IMR-90 (cell line): ENCODE results near the gene MEGF6. TPM values are rescaled to one million over a fixed set of nuclear protein-coding genes. Genes with fewer than 3 reads are reported as not detected.

Source experiments
- ATAC-seq: fragments of 200-7000 bp; cut with Tn5 transposase; 2 replicates; pipeline ENCODE4 v1.9.1; 2020; ENCODE audit warnings: low read depth, mild to moderate bottlenecking, moderate library complexity
- BruUV-seq: library from RNA; stranded (reverse); fragments of 400-500 nt; replicated peaks from 2 replicates; lab custom pipeline; 2021; lab: Mats Ljungman, UMichigan
- CTCF ChIA-PET: fragments of 300-600 bp; formaldehyde crosslinking; extraction: SDS; loops from one replicate; lab custom pipeline; 2021; ENCODE audit warnings: antibody characterized with exemption; lab: Yijun Ruan, JAX
- POLR2A ChIA-PET: fragments of 300-600 bp; sonication (Branson Sonifier 250); formaldehyde crosslinking; loops from one replicate; lab custom pipeline; 2022; ENCODE audit warnings: antibody characterized with exemption; ENCODE audit not compliant: unreplicated experiment; lab: Charles Lee
- DNase-seq: peaks from one replicate; pipeline ENCODE4 v3.0.0; 2013
- H2AFZ ChIP-seq: replicated peaks from 2 replicates; pipeline ENCODE3; 2013; ENCODE audit warnings: low read length, mild to moderate bottlenecking; ENCODE audit not compliant: poor library complexity
- H2AK5ac ChIP-seq: 2 replicates; pipeline ENCODE4 v1.6.1; 2013; ENCODE audit warnings: low read depth, low read length, inconsistent platforms
- H2AK9ac ChIP-seq: replicated peaks from 2 replicates; pipeline ENCODE3; 2013; ENCODE audit warnings: mild to moderate bottlenecking, low read depth, low read length, moderate library complexity; ENCODE audit not compliant: poor library complexity
- H2BK120ac ChIP-seq: 2 replicates; pipeline ENCODE4 v1.6.1; 2013; ENCODE audit warnings: low read depth, low read length, inconsistent platforms
- H2BK15ac ChIP-seq: 3 replicates; pipeline ENCODE4 v1.6.1; 2013; ENCODE audit warnings: low read depth, low read length, inconsistent platforms
- H2BK20ac ChIP-seq: 2 replicates; pipeline ENCODE4 v1.6.1; 2013; ENCODE audit warnings: low read depth, mild to moderate bottlenecking, inconsistent platforms, low read length, moderate library complexity
- H2BK5ac ChIP-seq: 2 replicates; pipeline ENCODE4 v1.6.1; 2013; ENCODE audit warnings: mild to moderate bottlenecking, low read depth, low read length, inconsistent platforms; ENCODE audit not compliant: poor library complexity, severe bottlenecking
- H3K14ac ChIP-seq: replicated peaks from 2 replicates; pipeline ENCODE4 v1.6.1; 2013; ENCODE audit warnings: low read depth, low read length, inconsistent platforms
- H3K18ac ChIP-seq: 2 replicates; pipeline ENCODE4 v1.6.1; 2013; ENCODE audit warnings: low read depth, low read length, control low read depth
- H3K23ac ChIP-seq: 2 replicates; pipeline ENCODE4 v1.6.1; 2013; ENCODE audit warnings: low read depth, low read length, inconsistent platforms
- H3K27ac ChIP-seq: 2 replicates; pipeline ENCODE4 v1.5.1; 2013; ENCODE audit warnings: mild to moderate bottlenecking, control low read depth, low read length; ENCODE audit not compliant: insufficient read depth
- H3K27me3 ChIP-seq: 2 replicates; pipeline ENCODE4 v1.6.1; 2013; ENCODE audit warnings: low read length; ENCODE audit not compliant: control insufficient read depth, insufficient read depth
- H3K36me3 ChIP-seq: 2 replicates; pipeline ENCODE4 v1.6.1; 2013; ENCODE audit warnings: low read length, mixed read lengths; ENCODE audit not compliant: control insufficient read depth, insufficient read depth
- H3K4ac ChIP-seq: 2 replicates; pipeline ENCODE4 v1.6.1; 2013; ENCODE audit warnings: low read depth, low read length, inconsistent platforms
- H3K4me1 ChIP-seq: 2 replicates; pipeline ENCODE4 v1.6.1; 2013; ENCODE audit warnings: low read length, mixed read lengths; ENCODE audit not compliant: control insufficient read depth, insufficient read depth
- H3K4me2 ChIP-seq: 2 replicates; pipeline ENCODE4 v1.6.1; 2013; ENCODE audit warnings: low read depth, mild to moderate bottlenecking, control low read depth, low read length, moderate library complexity
- H3K4me3 ChIP-seq: 2 replicates; pipeline ENCODE4 v1.5.1; 2013; ENCODE audit warnings: low read depth, mild to moderate bottlenecking, control low read depth, low read length, moderate library complexity; ENCODE audit not compliant: insufficient read depth
- H3K56ac ChIP-seq: 2 replicates; pipeline ENCODE4 v1.6.1; 2013; ENCODE audit warnings: low read length, inconsistent platforms; ENCODE audit not compliant: insufficient read depth; ENCODE audit errors: extremely low read depth
- H3K79me1 ChIP-seq, 2 experiments: 2 replicates each; pipeline ENCODE4 v1.6.1; 2013; ENCODE audit warnings: low read length in 2 of 2, inconsistent platforms in 1 of 2, low read depth in 1 of 2
- H3K9ac ChIP-seq: 2 replicates; pipeline ENCODE4 v1.6.1; 2013; ENCODE audit warnings: low read depth, low read length, control low read depth
- H3K9me1 ChIP-seq: 2 replicates; pipeline ENCODE4 v1.6.1; 2013; ENCODE audit warnings: low read length, inconsistent platforms; ENCODE audit not compliant: insufficient read depth
- H3K9me3 ChIP-seq: 2 replicates; pipeline ENCODE4 v1.6.1; 2013; ENCODE audit warnings: low read length; ENCODE audit not compliant: control insufficient read depth, insufficient read depth
- H4K20me1 ChIP-seq: 2 replicates; pipeline ENCODE4 v1.6.1; 2013; ENCODE audit warnings: low read length, inconsistent platforms; ENCODE audit not compliant: insufficient read depth
- H4K5ac ChIP-seq: 2 replicates; pipeline ENCODE4 v1.6.1; 2013; ENCODE audit warnings: mild to moderate bottlenecking, low read depth, low read length, control low read depth
- H4K8ac ChIP-seq, 2 experiments: 2 replicates each; pipeline ENCODE4 v1.6.1; 2013; ENCODE audit warnings: low read depth in 2 of 2, low read length in 2 of 2, control low read depth in 1 of 2, inconsistent platforms in 1 of 2
- H4K91ac ChIP-seq: 2 replicates; pipeline ENCODE4 v1.6.1; 2013; ENCODE audit warnings: low read depth, low read length, inconsistent platforms; ENCODE audit not compliant: insufficient read depth
- CEBPB ChIP-seq: IDR thresholded peaks from 2 replicates; pipeline ENCODE4 v1.6.1; 2012; ENCODE audit warnings: low read depth, low read length, improper control_type of control experiment
- CTCF ChIP-seq: conservative IDR thresholded peaks from 2 replicates; pipeline ENCODE4 v1.5.1; 2012; ENCODE audit warnings: mild to moderate bottlenecking, low read depth, low read length, improper control_type of control experiment
- MAZ ChIP-seq: IDR thresholded peaks from 2 replicates; pipeline ENCODE4 v1.6.1; 2012; ENCODE audit warnings: low read depth, mild to moderate bottlenecking, low read length, improper control_type of control experiment, moderate library complexity, borderline replicate concordance
- RFX5 ChIP-seq: IDR thresholded peaks from 2 replicates; pipeline ENCODE4 v1.8.0; 2012; ENCODE audit warnings: low read depth, mild to moderate bottlenecking, low read length, moderate library complexity
- WGBS, 2 experiments: methylation state at CpG; one replicate each; pipeline versions ENCODE4 v1.1.5 to v1.1.7; 2013; ENCODE audit warnings: missing lambda C conversion rate in 2 of 2; ENCODE audit not compliant: insufficient read length in 1 of 2; ENCODE audit errors: extremely low coverage in 2 of 2; 5-methylcytosine and 5-hydroxymethylcytosine counted together
- dilution Hi-C: fragments of 300-500 bp; cut with HindIII; formaldehyde crosslinking; loops from one replicate; pipeline ENCODE4 v1.14.3; 2018; ENCODE audit warnings: low sequenced_read_pairs; ENCODE audit not compliant: unreplicated experiment
- in situ Hi-C: fragments of 300-500 bp; cut with MboI; formaldehyde crosslinking; loops from 3 replicates; pipeline ENCODE4 v1.14.3; 2019; ENCODE audit warnings: low sequenced_read_pairs, inconsistent platforms, mixed read lengths
- intact Hi-C: fragments of 100-400 bp; cut with micrococcal nuclease; formaldehyde crosslinking; loops from 2 replicates; pipeline ENCODE4 v1.10.0; 2022
- polyA plus RNA-seq, 3 experiments: library from polyadenylated mRNA; depleted of rRNA; stranded (reverse); fragments of >200 nt; gene quantifications; 2 replicates each; pipeline ENCODE4 v1.2.3, GENCODE V29; 2012; ENCODE audit warnings: low replicate concordance in 1 of 3
- total RNA-seq: library from RNA; depleted of rRNA; stranded (reverse); fragments of >200 nt; gene quantifications from 2 replicates; pipeline ENCODE4 v1.2.3, GENCODE V29; 2012
- TF ChIP-seq, protein P1 (sequence below): fragments of 150-350 bp; IDR thresholded peaks from 2 replicates; pipeline ENCODE4 v1.6.1; 2016; ENCODE audit warnings: low read depth, mild to moderate bottlenecking, low read length, moderate library complexity, borderline replicate concordance
- TF ChIP-seq, protein P2 (sequence below): fragments of 150-350 bp; IDR thresholded peaks from 2 replicates; pipeline ENCODE4 v1.6.1; 2017; ENCODE audit warnings: mild to moderate bottlenecking, antibody characterized with exemption, low read length, low read depth

Gene MEGF6
- total and polyA plus RNA-seq, 2 of the 4 experiments (the other 2 are of a cell fraction), result 0.72 to 4.1 TPM

DNA sequence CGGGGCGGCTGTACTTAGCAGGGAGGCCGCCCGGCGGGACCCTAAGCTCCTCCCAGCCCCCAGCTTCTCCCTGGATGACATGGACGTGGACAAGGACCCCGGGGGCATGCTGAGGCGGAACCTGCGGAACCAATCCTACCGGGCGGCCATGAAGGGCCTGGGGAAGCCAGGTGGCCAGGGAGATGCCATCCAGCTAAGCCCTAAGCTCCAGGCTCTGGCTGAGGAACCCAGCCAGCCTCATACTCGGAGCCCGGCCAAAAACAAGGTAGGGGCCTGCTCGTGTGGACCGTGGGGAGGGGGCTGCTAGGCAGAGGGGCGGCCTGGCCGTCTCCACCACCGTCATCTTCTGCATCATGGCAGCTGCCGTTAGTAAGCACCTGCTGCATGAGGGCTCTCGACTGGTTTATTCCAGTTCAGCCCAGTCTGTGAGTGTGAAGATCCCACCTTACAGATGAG lies 147.9 kb downstream of the MEGF6 start:
- no peaks in the 10 kb centered on the region for H3K9me1 ChIP-seq
- H2AK9ac ChIP-seq, result no peak overlapping the region
- no peaks in the 10 kb centered on the region for H4K20me1 ChIP-seq
- dilution Hi-C loops (no loop called here), intact Hi-C loops (no loop called here), in situ Hi-C loops (no loop called here)
- no peak overlapping the region for H3K23ac ChIP-seq
- H4K8ac ChIP-seq, result no peak overlapping the region
- H3K14ac ChIP-seq, result no peak overlapping the region
- no peak overlapping the region for H4K91ac ChIP-seq
- H3K4me2 ChIP-seq, result no peak overlapping the region
- BruUV-seq, result no TSS peak
- CTCF ChIA-PET, result interaction anchor here (0.9 to 2.1 kb wide), 2 partner anchors 9 to 10 kb away, joined by 3 to 8 read pairs; no protein-coding TSS in a partner anchor
- no peaks in the 10 kb centered on the region for H3K9me3 ChIP-seq
- H3K79me1 ChIP-seq, result no peaks in the 10 kb centered on the region
- WGBS, 2 experiments, result 71% methylated on average over 18 of the region's 20 CpGs; no CpG with 5 or more reads in 1 of the 2 experiments
- H3K4me3 ChIP-seq, result no peak overlapping the region
- H2BK120ac ChIP-seq, result no peak overlapping the region
- H2BK5ac ChIP-seq, result no peak overlapping the region
- POLR2A ChIA-PET, result no interaction called here
- H2AFZ ChIP-seq, result no peak overlapping the region
- no peak overlapping the region for H3K56ac ChIP-seq
- no peak for TF ChIP-seq CTCF
- TF ChIP-seq, protein P1, sequence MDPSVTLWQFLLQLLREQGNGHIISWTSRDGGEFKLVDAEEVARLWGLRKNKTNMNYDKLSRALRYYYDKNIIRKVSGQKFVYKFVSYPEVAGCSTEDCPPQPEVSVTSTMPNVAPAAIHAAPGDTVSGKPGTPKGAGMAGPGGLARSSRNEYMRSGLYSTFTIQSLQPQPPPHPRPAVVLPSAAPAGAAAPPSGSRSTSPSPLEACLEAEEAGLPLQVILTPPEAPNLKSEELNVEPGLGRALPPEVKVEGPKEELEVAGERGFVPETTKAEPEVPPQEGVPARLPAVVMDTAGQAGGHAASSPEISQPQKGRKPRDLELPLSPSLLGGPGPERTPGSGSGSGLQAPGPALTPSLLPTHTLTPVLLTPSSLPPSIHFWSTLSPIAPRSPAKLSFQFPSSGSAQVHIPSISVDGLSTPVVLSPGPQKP, result no peak
- no peak for TF ChIP-seq CEBPB
- TF ChIP-seq MAZ, result no peak
- TF ChIP-seq RFX5, result no peak
- TF ChIP-seq, protein P2, sequence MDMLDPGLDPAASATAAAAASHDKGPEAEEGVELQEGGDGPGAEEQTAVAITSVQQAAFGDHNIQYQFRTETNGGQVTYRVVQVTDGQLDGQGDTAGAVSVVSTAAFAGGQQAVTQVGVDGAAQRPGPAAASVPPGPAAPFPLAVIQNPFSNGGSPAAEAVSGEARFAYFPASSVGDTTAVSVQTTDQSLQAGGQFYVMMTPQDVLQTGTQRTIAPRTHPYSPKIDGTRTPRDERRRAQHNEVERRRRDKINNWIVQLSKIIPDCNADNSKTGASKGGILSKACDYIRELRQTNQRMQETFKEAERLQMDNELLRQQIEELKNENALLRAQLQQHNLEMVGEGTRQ, result no peak
- H2AK5ac ChIP-seq, result no peak overlapping the region
- no peak overlapping the region for H4K5ac ChIP-seq
- no peak overlapping the region for H2BK15ac ChIP-seq
- peaks cover 15% of the 10 kb centered on the region for H3K27me3 ChIP-seq
- H3K18ac ChIP-seq, result no peak overlapping the region
- no peak overlapping the region for H2BK20ac ChIP-seq
- no peaks in the 10 kb centered on the region for H3K36me3 ChIP-seq
- no peak overlapping the region for H3K27ac ChIP-seq
- DNase-seq, result no peak
- H3K4me1 ChIP-seq, result no peaks in the 10 kb centered on the region
- H3K4ac ChIP-seq, result no peak overlapping the region
- no peak for ATAC-seq
- no peak overlapping the region for H3K9ac ChIP-seq
